ENCODE data around the gene GPC6. TPM values are rescaled to one million over a fixed set of nuclear protein-coding genes. Genes with fewer than 3 reads are reported as not detected.

GPC6 gene
- total and polyA plus RNA-seq, 9 of the 15 experiments (the other 6 are each of a cell fraction or from before 2014, with no cell fraction given): under 0.01 to 0.20 (median 0.01) TPM; not detected in 4

- ChIA-PET CTCF (ENCODE audit: low intra/inter-chr PET ratio) (no interaction called here), POLR2A (no interaction called here)
- DNase-seq (ENCODE audit: extremely low read depth in 1 of 4, low spot score in 3 of 4) (no peak), FAIRE-seq (no peak), ATAC-seq (no peak)
- Histone ChIP-seq H3K36me3 (ENCODE audit: control insufficient read depth, insufficient read depth, low read length) (no peaks in the 10 kb centered on the region), H3K79me2 (ENCODE audit: control insufficient read depth, insufficient read depth, low read length) (no peaks in the 10 kb centered on the region), H3K4me2 (ENCODE audit: insufficient read depth, low read length) (no peak overlapping the region), H3K27me3 (ENCODE audit: control insufficient read depth in 2 of 2, insufficient read depth in 2 of 2, low read length in 2 of 2) (no peaks in the 10 kb centered on the region), H4K20me1 (replicated peaks; ENCODE audit: control insufficient read depth, insufficient read depth, low read length) (no peaks in the 10 kb centered on the region), H3K4me1 (replicated peaks in 1 of 2; ENCODE audit: control insufficient read depth in 2 of 2, insufficient read depth in 2 of 2, low read length in 2 of 2) (no peaks in the 10 kb centered on the region), H3K4me3 (no peak overlapping the region), H3K9ac (ENCODE audit: insufficient read depth in 1 of 2, low read depth in 2 of 2, low read length in 2 of 2) (no peak overlapping the region), H3K9me1 (ENCODE audit: control insufficient read depth, insufficient read depth, low read length) (no peaks in the 10 kb centered on the region), H3K9me3 (replicated peaks; ENCODE audit: control insufficient read depth, insufficient read depth, low read depth, low read length) (no peaks in the 10 kb centered on the region), H2AFZ (ENCODE audit: low read depth, low read length) (no peak overlapping the region), H3K27ac (ENCODE audit: extremely low read depth, low read depth, low read length) (no peak overlapping the region)
- no peak for TF ChIP-seq CREBBP (IDR thresholded peaks at IDR 0.05; ENCODE audit: low read depth, low read length)
- no peak for TF ChIP-seq ZNF324 (CRISPR knock-in tag; IDR thresholded peaks at IDR 0.05)
- TF ChIP-seq LARP7 (IDR thresholded peaks at IDR 0.05): no peak
- no peak for TF ChIP-seq NR2C1 (IDR thresholded peaks at IDR 0.05)
- no peak for TF ChIP-seq NR2C1 (tag; IDR thresholded peaks at IDR 0.05)
- intact Hi-C loops (cut with micrococcal nuclease): no loop called here
- in situ Hi-C loops (cut with MboI): no loop called here
- BruUV-seq (replicated peaks): no TSS peak
Measured at GRCh38 chr13:93547886-93548285, 321.3 kb downstream of the GPC6 start.

- POLR2A ChIA-PET: no interaction called here
- Histone ChIP-seq H3K27ac (ENCODE audit: extremely low read depth, low read depth, low read length) (no peak overlapping the region), H3K27me3 (ENCODE audit: control insufficient read depth in 2 of 2, insufficient read depth in 2 of 2, low read length in 2 of 2) (no peaks in the 10 kb centered on the region), H3K9me3 (replicated peaks; ENCODE audit: control insufficient read depth, insufficient read depth, low read depth, low read length) (no peaks in the 10 kb centered on the region), H4K20me1 (replicated peaks; ENCODE audit: control insufficient read depth, insufficient read depth, low read length) (no peaks in the 10 kb centered on the region), H3K9ac (ENCODE audit: insufficient read depth in 1 of 2, low read depth in 2 of 2, low read length in 2 of 2) (no peak overlapping the region), H3K9me1 (ENCODE audit: control insufficient read depth, insufficient read depth, low read length) (no peaks in the 10 kb centered on the region), H2AFZ (ENCODE audit: low read depth, low read length) (no peak overlapping the region), H3K4me2 (ENCODE audit: insufficient read depth, low read length) (no peak overlapping the region), H3K4me1 (replicated peaks in 1 of 2; ENCODE audit: control insufficient read depth in 2 of 2, insufficient read depth in 2 of 2, low read length in 2 of 2) (no peaks in the 10 kb centered on the region), H3K79me2 (ENCODE audit: control insufficient read depth, insufficient read depth, low read length) (no peaks in the 10 kb centered on the region), H3K36me3 (ENCODE audit: control insufficient read depth, insufficient read depth, low read length) (no peaks in the 10 kb centered on the region), H3K4me3 (no peak overlapping the region)
- WGBS (ENCODE audit: insufficient coverage, low coverage, missing lambda C conversion rate): 0% methylated on average over 4 of the region's 4 CpGs
- ATAC-seq (no peak), FAIRE-seq (no peak), DNase-seq (ENCODE audit: extremely low read depth in 1 of 4, low spot score in 3 of 4) (no peak)
- intact Hi-C loops (cut with micrococcal nuclease) (no loop called here), in situ Hi-C loops (cut with MboI) (no loop called here)
- BruUV-seq (replicated peaks): no TSS peak
- CTCF ChIA-PET (ENCODE audit: low intra/inter-chr PET ratio): no interaction called here
- TF ChIP-seq NFYB (IDR thresholded peaks at IDR 0.05; ENCODE audit: extremely low read depth, insufficient read length) (no peak), SMC3 (conservative IDR thresholded peaks at IDR 0.05; ENCODE audit: insufficient read depth, low read depth, low read length) (no peak), ZNF77 (CRISPR knock-in tag; IDR thresholded peaks at IDR 0.05) (no peak), NONO (IDR thresholded peaks at IDR 0.05; ENCODE audit: low read depth in 2 of 2, low read length in 1 of 2) (no peak), ZNF57 (CRISPR knock-in tag; IDR thresholded peaks at IDR 0.05) (no peak)
Measured at GRCh38 chr13:93549326-93550005, 322.9 kb downstream of the GPC6 start.
